ENCODE measurements around the gene RFX4. TPM values are rescaled to one million over a fixed set of nuclear protein-coding genes. Genes with fewer than 3 reads are reported as not detected.

Gene RFX4
- total and polyA plus RNA-seq, 2 donors (not counting 3 experiments of a cell fraction or from before 2014, with no cell fraction given): not detected

DNA sequence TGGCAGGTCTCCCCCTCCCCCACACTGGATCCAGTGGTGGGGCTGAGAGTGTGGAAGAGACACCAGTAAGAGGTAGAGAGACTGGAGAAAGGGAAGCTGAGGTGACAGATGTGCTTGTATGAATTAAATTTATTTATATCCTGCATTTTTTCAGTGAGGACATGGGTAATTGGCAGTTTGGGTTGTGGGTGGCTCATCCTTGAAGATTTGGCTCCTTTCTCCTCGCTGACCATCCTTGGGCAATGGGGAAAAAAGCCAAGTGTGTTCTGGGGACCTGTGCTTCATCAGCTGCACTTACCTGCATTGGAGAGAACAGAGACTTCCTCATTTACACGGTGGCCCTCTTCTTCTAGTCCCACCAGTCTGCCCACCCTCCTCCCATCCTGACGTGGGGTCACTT is 86.4 kb downstream of the RFX4 start:
- H3K9me3 ChIP-seq (replicated peaks; ENCODE audit: control insufficient read depth, insufficient read depth, low read length): no peaks in the 10 kb centered on the region
- BruUV-seq (replicated peaks): no TSS peak
- H3K4me1 ChIP-seq (ENCODE audit: control insufficient read depth, extremely low read depth, insufficient read depth, low read length): no peaks in the 10 kb centered on the region
- H3K4me2 ChIP-seq (ENCODE audit: insufficient read depth, low read length): no peak overlapping the region
- no peak overlapping the region for H3K9ac ChIP-seq (replicated peaks; ENCODE audit: extremely low read depth, insufficient read depth, low read length)
- no peak overlapping the region for H2AFZ ChIP-seq (ENCODE audit: low read depth, low read length)
- ChIA-PET POLR2A (no interaction called here), CTCF (no interaction called here)
- no peaks in the 10 kb centered on the region for H4K20me1 ChIP-seq (replicated peaks; ENCODE audit: control insufficient read depth, extremely low read depth, insufficient read depth, low read length)
- no peak overlapping the region for H3K4me3 ChIP-seq (replicated peaks in 1 of 3; ENCODE audit: insufficient read depth in 1 of 3, low read depth in 1 of 3, low read length in 3 of 3)
- TF ChIP-seq EZH2 (IDR thresholded peaks at IDR 0.05; ENCODE audit: borderline replicate concordance, low read depth, low read length, severe bottlenecking): no peak
- H3K9me1 ChIP-seq (replicated peaks; ENCODE audit: control insufficient read depth, extremely low read depth, insufficient read depth, low read length): peaks cover 2% of the 10 kb centered on the region
- H3K36me3 ChIP-seq (ENCODE audit: control insufficient read depth in 2 of 2, extremely low read depth in 1 of 2, insufficient read depth in 2 of 2, low read length in 2 of 2): no peaks in the 10 kb centered on the region
- H3K27ac ChIP-seq (ENCODE audit: insufficient read depth, low read depth, low read length): no peak overlapping the region
- no peaks in the 10 kb centered on the region for H3K27me3 ChIP-seq (ENCODE audit: control insufficient read depth in 2 of 2, insufficient read depth in 2 of 2, low read length in 2 of 2)
- dilution Hi-C loops (cut with MboI; ENCODE audit: extremely low pct_ligation_motif_present, low sequenced_read_pairs) (no loop called here), intact Hi-C loops (cut with micrococcal nuclease) (no loop called here)
- DNase-seq (ENCODE audit: low read depth, low spot score) (no peak), FAIRE-seq (no peak)
- no peaks in the 10 kb centered on the region for H3K79me2 ChIP-seq (ENCODE audit: control insufficient read depth, insufficient read depth, low read length)

DNA sequence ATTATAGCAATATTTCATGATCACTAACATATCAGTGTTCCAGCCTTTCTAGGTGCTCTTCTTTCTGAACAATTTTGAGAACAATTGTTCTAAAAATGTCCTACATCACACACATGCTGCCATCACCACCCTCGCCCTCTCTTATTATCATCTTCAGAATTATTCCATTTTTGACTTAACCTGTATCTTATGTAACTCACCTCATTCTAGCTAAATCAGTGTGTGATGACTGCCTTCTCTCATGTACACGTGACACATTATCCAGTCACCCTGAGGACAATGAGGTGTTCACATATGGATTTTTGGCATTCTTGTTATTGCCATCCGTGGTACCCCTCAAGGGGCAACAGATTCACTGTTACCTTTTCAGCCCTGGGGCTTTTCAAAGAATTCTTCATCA is 87.3 kb downstream of the RFX4 start:
- FAIRE-seq: no peak
- Histone ChIP-seq H3K27me3 (ENCODE audit: control insufficient read depth in 2 of 2, insufficient read depth in 2 of 2, low read length in 2 of 2) (no peaks in the 10 kb centered on the region), H3K79me2 (ENCODE audit: control insufficient read depth, insufficient read depth, low read length) (no peaks in the 10 kb centered on the region), H3K4me3 (replicated peaks in 1 of 3; ENCODE audit: insufficient read depth in 1 of 3, low read depth in 1 of 3, low read length in 3 of 3) (no peak overlapping the region), H3K9me1 (replicated peaks; ENCODE audit: control insufficient read depth, extremely low read depth, insufficient read depth, low read length) (peaks cover 2% of the 10 kb centered on the region), H3K4me1 (ENCODE audit: control insufficient read depth, extremely low read depth, insufficient read depth, low read length) (no peaks in the 10 kb centered on the region), H3K36me3 (ENCODE audit: control insufficient read depth in 2 of 2, extremely low read depth in 1 of 2, insufficient read depth in 2 of 2, low read length in 2 of 2) (no peaks in the 10 kb centered on the region), H2AFZ (ENCODE audit: low read depth, low read length) (no peak overlapping the region), H4K20me1 (replicated peaks; ENCODE audit: control insufficient read depth, extremely low read depth, insufficient read depth, low read length) (no peaks in the 10 kb centered on the region), H3K9me3 (replicated peaks; ENCODE audit: control insufficient read depth, insufficient read depth, low read length) (no peaks in the 10 kb centered on the region), H3K4me2 (ENCODE audit: insufficient read depth, low read length) (no peak overlapping the region), H3K9ac (replicated peaks; ENCODE audit: extremely low read depth, insufficient read depth, low read length) (no peak overlapping the region), H3K27ac (ENCODE audit: insufficient read depth, low read depth, low read length) (no peak overlapping the region)
- dilution Hi-C loops (cut with MboI; ENCODE audit: extremely low pct_ligation_motif_present, low sequenced_read_pairs) (no loop called here), intact Hi-C loops (cut with micrococcal nuclease) (no loop called here)
- no peak for DNase-seq (ENCODE audit: low read depth, low spot score)
- ChIA-PET POLR2A (no interaction called here), CTCF (no interaction called here)
- no peak for TF ChIP-seq GATA2 (IDR thresholded peaks at IDR 0.05; ENCODE audit: insufficient read depth, insufficient read length, low read depth, low read length)
- BruUV-seq (replicated peaks): no TSS peak

Measured in endothelial cell of umbilical vein (primary cell).